H7 (cell line): ENCODE data around the gene PDCD7. TPM values are rescaled to one million over a fixed set of nuclear protein-coding genes. Genes with fewer than 3 reads are reported as not detected.
"Not testable (repeated sequence)": the region's sequence is repeated elsewhere in the genome, so short reads cannot be mapped to it uniquely, and the experiment has no call there.

Source experiments
- DNase-seq: peaks from one replicate; pipeline ENCODE4 v3.0.0; 2012
- H3K27me3 ChIP-seq: 2 replicates; pipeline ENCODE4 v1.6.0; 2011; ENCODE audit warnings: mild to moderate bottlenecking, low read length; ENCODE audit not compliant: control insufficient read depth, insufficient read depth
- H3K36me3 ChIP-seq: replicated peaks from 2 replicates; pipeline ENCODE4 v1.5.1; 2011; ENCODE audit warnings: low read length; ENCODE audit not compliant: control insufficient read depth, insufficient read depth
- H3K4me3 ChIP-seq: 2 replicates; pipeline ENCODE4 v1.5.1; 2011; ENCODE audit warnings: low read depth, mild to moderate bottlenecking, control low read depth, low read length, moderate library complexity; ENCODE audit not compliant: insufficient read depth
- total RNA-seq: library from RNA; depleted of rRNA; stranded (reverse); fragments of >200 nt; shearing (Covaris generic); gene quantifications from 2 replicates; pipeline ENCODE4 v1.2.3, GENCODE V29; 2014

PDCD7 gene
- total RNA-seq, 1 experiment from 2014 or later, result 15.5 TPM

- no peak for DNase-seq
- Histone ChIP-seq H3K36me3 (peaks cover 4% of the 10 kb centered on the region), H3K4me3 (no peak overlapping the region), H3K27me3 (no peaks in the 10 kb centered on the region)
These were observed 14.3 kb upstream of the PDCD7 start for GRCh38 chr15:65147902-65148301.

GRCh38 chr15:65146438-65146837, 12.8 kb upstream of the PDCD7 start:
- Histone ChIP-seq H3K27me3 (no peaks in the 10 kb centered on the region), H3K36me3 (peaks cover 3% of the 10 kb centered on the region), H3K4me3 (no peak overlapping the region)
- no peak for DNase-seq

GRCh38 chr15:65138631-65139030, 5.0 kb upstream of the PDCD7 start:
- H3K36me3 ChIP-seq, DNase-seq, H3K4me3 ChIP-seq, H3K27me3 ChIP-seq: not testable (repeated sequence)

- not testable (repeated sequence) for H3K4me3 ChIP-seq, H3K27me3 ChIP-seq, DNase-seq, H3K36me3 ChIP-seq
These were observed 4.3 kb upstream of the PDCD7 start for GRCh38 chr15:65137893-65138292.

- not testable (repeated sequence) for H3K27me3 ChIP-seq, DNase-seq, H3K36me3 ChIP-seq, H3K4me3 ChIP-seq
These were observed 3.5 kb upstream of the PDCD7 start for GRCh38 chr15:65137089-65137488.

- Histone ChIP-seq H3K27me3 (no peaks in the 10 kb centered on the region), H3K4me3 (no peak overlapping the region), H3K36me3 (no peaks in the 10 kb centered on the region)
- no peak for DNase-seq
These were observed 930 bp upstream of the PDCD7 start for GRCh38 chr15:65134538-65134937.

- peak; percentile 87 for DNase-seq
These were observed 595 bp downstream of the PDCD7 start for GRCh38 chr15:65132878-65133547.

GRCh38 chr15:65130941-65131340, 2.7 kb downstream of the PDCD7 start:
- peak; percentile 36 for DNase-seq
- Histone ChIP-seq H3K4me3 (no peak overlapping the region), H3K36me3 (peaks cover 13% of the 10 kb centered on the region), H3K27me3 (no peaks in the 10 kb centered on the region)

More at GRCh38 chr15:65132878-65133547, 595 bp downstream of the PDCD7 start:
- H3K4me3 ChIP-seq, result peak overlapping the region; percentile 67
- no peaks in the 10 kb centered on the region for H3K27me3 ChIP-seq
- H3K36me3 ChIP-seq, result peaks cover 11% of the 10 kb centered on the region

GRCh38 chr15:65115542-65115941, 18.1 kb downstream of the PDCD7 start:
- DNase-seq, result no peak
- Histone ChIP-seq H3K4me3 (no peak overlapping the region), H3K36me3 (peaks cover 12% of the 10 kb centered on the region), H3K27me3 (no peaks in the 10 kb centered on the region)

GRCh38 chr15:65115086-65115485, 18.5 kb downstream of the PDCD7 start, which contains the start of gene UBAP1L:
UBAP1L (minus strand) TSS chr15:65115200; CDS start chr15:65106215, 8,985 bp downstream.
- Histone ChIP-seq H3K36me3 (peaks cover 12% of the 10 kb centered on the region), H3K27me3 (no peaks in the 10 kb centered on the region)

GRCh38 chr15:65110676-65111292, 22.8 kb downstream of the PDCD7 start:
- Histone ChIP-seq H3K27me3 (no peaks in the 10 kb centered on the region), H3K4me3 (no peak overlapping the region), H3K36me3 (no peaks in the 10 kb centered on the region; the same call in 1 of the 2 replicates)
- DNase-seq, result peak; percentile 50

More at GRCh38 chr15:65115086-65115485, 18.5 kb downstream of the PDCD7 start, which contains the start of gene UBAP1L:
- no peak for DNase-seq
- H3K4me3 ChIP-seq, result no peak within 1 kb of the TSS

GRCh38 chr15:65106011-65106590, 27.5 kb downstream of the PDCD7 start:
- DNase-seq, result no peak
- no peak overlapping the region for H3K4me3 ChIP-seq
- no peaks in the 10 kb centered on the region for H3K36me3 ChIP-seq
- peaks cover 2% of the 10 kb centered on the region; the same call in 1 of the 2 replicates for H3K27me3 ChIP-seq

GRCh38 chr15:65105038-65105437, 28.6 kb downstream of the PDCD7 start:
- H3K36me3 ChIP-seq, result no peaks in the 10 kb centered on the region
- DNase-seq, result no peak
- no peak overlapping the region for H3K4me3 ChIP-seq
- H3K27me3 ChIP-seq, result peaks cover 2% of the 10 kb centered on the region; the same call in 1 of the 2 replicates

GRCh38 chr15:65102912-65103311, 30.7 kb downstream of the PDCD7 start:
- no peak for DNase-seq
- Histone ChIP-seq H3K27me3 (peaks cover 2% of the 10 kb centered on the region; the same call in 1 of the 2 replicates), H3K4me3 (no peak overlapping the region), H3K36me3 (no peaks in the 10 kb centered on the region; the same call in 1 of the 2 replicates)
